Cardiac fibroblast (primary cell): Measurements from ENCODE around the gene HCCS.

Experiments
- DNase-seq, 2 donors: peaks; one replicate each; pipeline versions ENCODE4 v3.0.0 to v3.0.0-alpha.2; 2010; ENCODE audit warnings: low read depth in 2 of 2
- H3K4me3 ChIP-seq, 2 donors: replicated peaks in 1 of 2; 1 replicate in 1 of 2; 2 replicates in 1 of 2; pipeline ENCODE4 v1.5.1; 2011; ENCODE audit warnings: low read depth in 2 of 2, low read length in 2 of 2, mild to moderate bottlenecking in 2 of 2, moderate library complexity in 1 of 2
- CTCF ChIP-seq: IDR thresholded peaks from one replicate; pipeline ENCODE4 v1.5.1; 2011; ENCODE audit warnings: low read depth, mild to moderate bottlenecking, low read length, inconsistent platforms

Gene HCCS

GRCh38 chrX:11111037-11111851, at the start of gene HCCS:
Gene HCCS (plus strand): TSS chrX:11111332. CDS start chrX:11112061, 729 bp downstream.
- TF ChIP-seq CTCF: no peak
- H3K4me3 ChIP-seq: peak within 1 kb of the TSS; percentile 82 to 88
- peak; percentile 82 to 86 for DNase-seq

- no peak for TF ChIP-seq CTCF
- DNase-seq: no peak
- H3K4me3 ChIP-seq: no peak overlapping the region
Observed at GRCh38 chrX:11064276-11064675, 46.9 kb upstream of the HCCS start.

GRCh38 chrX:11064851-11065600, 46.1 kb upstream of the HCCS start:
- no peak for TF ChIP-seq CTCF
- DNase-seq: peak; percentile 77 to 78
- H3K4me3 ChIP-seq: no peak overlapping the region

- no peak overlapping the region for H3K4me3 ChIP-seq
- peak in 1 of 2 donors; percentile 9 for DNase-seq
- TF ChIP-seq CTCF: no peak
Observed at GRCh38 chrX:11066812-11067211, 44.3 kb upstream of the HCCS start.

GRCh38 chrX:11073381-11073780, 37.8 kb upstream of the HCCS start:
- DNase-seq: no peak
- no peak overlapping the region for H3K4me3 ChIP-seq
- no peak for TF ChIP-seq CTCF

- TF ChIP-seq CTCF: no peak
- no peak overlapping the region for H3K4me3 ChIP-seq
- DNase-seq: no peak
Observed at GRCh38 chrX:11080741-11081305, 30.3 kb upstream of the HCCS start.
